Mucosa of stomach (tissue), 1 donor: ENCODE results near the gene GRID1.

ENCODE experiments used
- H3K27me3 ChIP-seq: one replicate; pipeline ENCODE4 v1.7.0; 2013; ENCODE audit warnings: mild to moderate bottlenecking, low read length; ENCODE audit not compliant: control insufficient read depth, insufficient read depth
- H3K36me3 ChIP-seq: one replicate; pipeline ENCODE4 v1.7.0; 2013; ENCODE audit warnings: low read length; ENCODE audit not compliant: control insufficient read depth, insufficient read depth
- H3K4me1 ChIP-seq: one replicate; pipeline ENCODE4 v1.7.0; 2013; ENCODE audit warnings: mild to moderate bottlenecking, low read length; ENCODE audit not compliant: control insufficient read depth, insufficient read depth
- H3K4me3 ChIP-seq: one replicate; pipeline ENCODE4 v1.7.0; 2013; ENCODE audit warnings: low read length
- H3K9ac ChIP-seq: one replicate; pipeline ENCODE4 v1.7.0; 2013; ENCODE audit warnings: mild to moderate bottlenecking, low read length, moderate library complexity
- H3K9me3 ChIP-seq: one replicate; pipeline ENCODE4 v1.7.0; 2013; ENCODE audit warnings: mild to moderate bottlenecking, low read length, moderate library complexity; ENCODE audit not compliant: control insufficient read depth
- donor health status: Pancreatic carcinoma.

GRID1 gene

DNA sequence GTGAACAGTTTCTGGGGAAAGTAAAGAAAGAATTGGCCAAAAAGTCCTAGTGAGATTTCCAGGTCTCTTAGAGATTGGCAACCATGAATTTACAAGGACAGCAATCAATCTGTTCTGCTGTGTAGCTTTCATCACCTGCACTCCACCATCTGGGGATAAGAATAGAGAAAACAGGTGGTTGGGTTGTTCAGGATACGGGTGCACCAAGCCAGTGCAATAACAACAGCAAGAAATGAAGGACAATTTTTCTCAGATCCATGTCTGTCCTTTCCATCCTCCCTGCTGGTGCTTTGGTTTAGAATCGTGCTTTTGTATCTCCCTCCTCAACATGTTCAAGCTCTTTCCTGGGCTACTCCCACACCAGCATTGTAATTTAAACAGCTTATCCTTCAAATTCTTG, 787.7 kb downstream of the GRID1 start:
- Histone ChIP-seq H3K9me3 (no peaks in the 10 kb centered on the region), H3K27me3 (no peaks in the 10 kb centered on the region), H3K36me3 (no peaks in the 10 kb centered on the region), H3K4me1 (no peaks in the 10 kb centered on the region), H3K4me3 (no peak overlapping the region), H3K9ac (no peak overlapping the region)

DNA sequence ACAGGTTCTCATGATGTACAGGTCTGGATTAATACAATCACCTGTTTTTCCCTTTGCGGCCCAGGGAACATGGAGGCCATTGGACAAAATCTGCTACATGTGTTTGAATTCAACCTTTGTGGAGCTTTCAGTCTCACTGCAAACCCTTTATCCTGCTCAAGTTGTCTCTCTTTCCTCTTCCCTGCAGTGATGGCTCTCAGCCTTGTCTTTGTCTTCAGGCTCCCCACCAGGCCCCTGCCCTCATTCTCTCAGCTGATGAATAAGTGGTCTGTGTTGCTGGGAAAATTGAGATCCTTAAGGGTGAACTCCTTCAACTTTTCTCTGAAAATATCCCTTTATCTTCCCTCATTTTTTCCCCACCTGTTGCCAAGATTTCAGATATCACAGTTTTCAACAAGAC, 791.2 kb downstream of the GRID1 start:
- H3K4me3 ChIP-seq = no peak overlapping the region

DNA sequence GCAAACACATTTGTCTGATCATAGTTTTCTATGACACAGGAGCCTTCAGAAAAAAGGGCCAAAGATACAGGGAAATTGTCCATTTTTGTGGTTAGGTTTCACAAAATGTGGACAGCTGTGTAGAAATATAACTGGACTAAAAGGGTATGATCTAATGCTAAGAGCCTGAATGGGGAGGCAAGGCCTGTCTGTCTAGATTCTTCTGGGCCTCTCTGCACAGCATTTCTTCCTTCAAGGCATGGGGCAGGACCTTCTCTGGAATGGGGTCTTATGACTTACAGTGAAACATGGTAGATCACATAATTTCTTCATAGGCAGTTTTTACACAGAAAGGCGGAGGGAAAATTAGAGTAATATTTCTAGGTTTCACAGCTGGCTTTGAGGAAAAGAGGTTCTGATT, 795.7 kb downstream of the GRID1 start:
- Histone ChIP-seq H3K9me3 (no peaks in the 10 kb centered on the region), H3K9ac (no peak overlapping the region), H3K4me3 (no peak overlapping the region), H3K27me3 (no peaks in the 10 kb centered on the region), H3K36me3 (no peaks in the 10 kb centered on the region), H3K4me1 (no peaks in the 10 kb centered on the region)

More for the DNA sequence above, 791.2 kb downstream of the GRID1 start:
- H3K36me3 ChIP-seq = no peaks in the 10 kb centered on the region
- H3K9ac ChIP-seq = no peak overlapping the region
- no peaks in the 10 kb centered on the region for H3K27me3 ChIP-seq
- no peaks in the 10 kb centered on the region for H3K4me1 ChIP-seq
- H3K9me3 ChIP-seq = no peaks in the 10 kb centered on the region

DNA sequence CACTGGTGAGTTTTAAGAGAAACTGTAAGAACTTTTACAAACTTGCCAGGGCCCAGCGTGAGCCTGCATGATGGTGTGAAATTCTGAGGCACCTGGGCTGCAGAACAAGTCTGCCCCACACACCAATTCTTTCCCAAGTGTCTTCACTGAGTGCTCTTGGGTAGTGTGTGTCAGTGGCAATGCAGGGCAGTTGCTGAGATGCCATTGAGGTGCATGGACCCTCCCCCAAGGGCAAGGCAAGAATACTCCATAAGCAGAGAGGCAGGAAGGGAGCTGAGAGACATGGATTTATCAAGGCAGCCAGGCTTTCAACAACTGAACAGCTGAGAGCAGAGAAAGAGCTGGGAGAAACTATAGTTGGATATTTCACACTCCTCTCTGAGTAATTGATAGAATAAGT, 801.2 kb downstream of the GRID1 start:
- Histone ChIP-seq H3K4me3 (no peak overlapping the region), H3K4me1 (no peaks in the 10 kb centered on the region), H3K27me3 (no peaks in the 10 kb centered on the region), H3K9ac (no peak overlapping the region), H3K9me3 (no peaks in the 10 kb centered on the region), H3K36me3 (no peaks in the 10 kb centered on the region)

DNA sequence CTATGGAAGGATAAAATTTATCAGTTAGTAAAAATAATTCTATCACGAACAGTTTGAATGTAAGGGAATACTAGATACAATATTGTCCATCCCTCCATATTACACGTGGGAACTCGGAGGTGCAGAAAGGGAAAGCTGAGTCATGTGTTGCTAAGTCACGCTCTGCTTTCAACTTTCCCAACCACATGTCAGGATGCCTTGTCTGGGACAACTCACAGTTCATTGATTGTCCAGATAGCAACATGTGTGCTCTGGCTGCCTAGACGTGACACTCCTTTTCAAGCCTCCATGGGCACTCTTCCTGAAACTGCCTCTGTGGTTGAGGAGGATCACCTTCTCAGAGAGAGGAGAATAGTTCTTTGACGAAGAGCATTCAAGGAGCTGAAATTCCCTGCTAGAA, 808.1 kb downstream of the GRID1 start:
- Histone ChIP-seq H3K27me3 (no peaks in the 10 kb centered on the region), H3K9me3 (no peaks in the 10 kb centered on the region), H3K4me1 (no peaks in the 10 kb centered on the region), H3K4me3 (no peak overlapping the region), H3K36me3 (no peaks in the 10 kb centered on the region), H3K9ac (no peak overlapping the region)

DNA sequence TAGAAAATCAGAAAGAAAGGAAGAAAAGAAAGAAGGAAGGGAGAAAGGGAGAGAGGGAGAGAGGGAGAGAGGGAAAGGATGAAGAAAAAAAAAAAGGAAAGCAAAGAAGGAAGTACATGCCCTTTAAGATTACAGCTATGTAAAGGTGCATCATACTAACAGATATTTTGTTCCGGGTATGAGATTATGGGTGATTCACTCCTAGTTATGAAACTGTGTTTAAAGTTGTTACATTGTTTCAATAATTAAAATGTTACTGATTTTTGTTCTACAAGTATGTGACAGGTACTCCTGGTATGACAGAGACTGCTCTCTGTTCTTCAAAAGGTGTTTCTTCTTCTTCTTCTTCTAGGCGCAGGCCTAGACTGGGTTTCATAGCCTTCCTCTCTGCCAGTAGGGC, 808.9 kb downstream of the GRID1 start:
- Histone ChIP-seq H3K9ac (no peak overlapping the region), H3K4me3 (no peak overlapping the region), H3K27me3 (no peaks in the 10 kb centered on the region), H3K36me3 (no peaks in the 10 kb centered on the region), H3K4me1 (no peaks in the 10 kb centered on the region), H3K9me3 (no peaks in the 10 kb centered on the region)

DNA sequence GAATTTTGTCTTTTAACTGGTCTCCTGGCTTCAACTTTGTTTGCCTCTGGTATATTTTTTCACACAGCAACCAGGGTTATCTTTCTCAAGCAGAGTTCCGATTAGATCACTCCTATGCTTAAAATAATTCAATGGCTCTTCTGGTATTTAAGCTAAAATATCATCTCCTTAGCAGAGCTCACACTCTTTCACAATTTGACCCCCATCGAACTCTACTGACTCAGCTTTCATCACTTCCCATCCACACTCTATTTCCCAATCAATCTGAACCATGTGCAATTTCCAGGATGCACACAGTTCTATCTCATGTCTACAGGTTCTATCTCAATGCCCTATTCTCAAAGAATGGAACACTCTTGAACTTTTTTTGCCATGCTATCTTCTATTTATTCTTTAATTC, 809.5 kb downstream of the GRID1 start:
- Histone ChIP-seq H3K9me3 (no peaks in the 10 kb centered on the region), H3K9ac (no peak overlapping the region), H3K27me3 (no peaks in the 10 kb centered on the region), H3K4me3 (no peak overlapping the region), H3K4me1 (no peaks in the 10 kb centered on the region), H3K36me3 (no peaks in the 10 kb centered on the region)
